ENCODE results near the gene ATG7. TPM values are rescaled to one million over a fixed set of nuclear protein-coding genes. Genes with fewer than 3 reads are reported as not detected.

ATG7 gene
- total RNA-seq, 1 experiment from 2014 or later = 29.3 TPM

GRCh38 chr3:11226042-11226370 is 46.2 kb upstream of the ATG7 start:
- Histone ChIP-seq H3K79me2 (ENCODE audit: insufficient read depth, low read length) (peaks cover 34% of the 10 kb centered on the region), H2AFZ (ENCODE audit: low read depth, low read length, poor library complexity, severe bottlenecking) (peak overlapping the region; percentile 82), H3K9ac (ENCODE audit: low read length) (peak overlapping the region; percentile 83), H3K27ac (ENCODE audit: low read depth, low read length) (peak overlapping the region; percentile 87), H3K4me2 (ENCODE audit: low read length) (peak overlapping the region; percentile 90), H3K9me2 (ENCODE audit: insufficient read depth) (no peaks in the 10 kb centered on the region), H3K27me3 (ENCODE audit: insufficient read depth, low read length) (no peaks in the 10 kb centered on the region), H3K36me3 (ENCODE audit: control insufficient read depth in 1 of 2, insufficient read depth in 2 of 2, low read length in 2 of 2) (no peaks in the 10 kb centered on the region; a peak in 1 of 4 replicates), H3K4me3 (replicated peaks in 1 of 2; ENCODE audit: low read depth in 1 of 2, low read length in 2 of 2) (peak overlapping the region; percentile 69 to 77), H4K20me1 (ENCODE audit: insufficient read depth) (no peaks in the 10 kb centered on the region), H3K4me1 (ENCODE audit: control insufficient read depth in 1 of 2, insufficient read depth in 2 of 2, low read length in 2 of 2) (peaks cover 5 to 16% of the 10 kb centered on the region in 2 experiments; a peak in 3 of 4 replicates), H3K9me3 (ENCODE audit: control insufficient read depth in 1 of 2, insufficient read depth in 1 of 2, low read depth in 1 of 2, low read length in 2 of 2) (no peaks in the 10 kb centered on the region)
- no peak for DNase-seq (ENCODE audit: low read depth, low spot score)
- TSS peak; percentile 69 for BruUV-seq (replicated peaks)
- intact Hi-C loops (cut with micrococcal nuclease) = no loop called here
- TF ChIP-seq SRF (IDR thresholded peaks at IDR 0.05; ENCODE audit: low read depth) = no peak
- no peak for TF ChIP-seq ZFX (IDR thresholded peaks at IDR 0.05)
- no peak for TF ChIP-seq YY1 (IDR thresholded peaks at IDR 0.05; ENCODE audit: extremely low read depth, insufficient replicate concordance, low read depth, low read length)
- TF ChIP-seq CBX3 (IDR thresholded peaks at IDR 0.05; ENCODE audit: low read depth) = 0 out of 2 replicates have a peak, but pooled peaks have one; percentile 31
- TF ChIP-seq SP1 (IDR thresholded peaks at IDR 0.05; ENCODE audit: low read depth) = peak; percentile 3; the same call in 1 of the 2 replicates
- TF ChIP-seq FOSL1 (IDR thresholded peaks at IDR 0.05; ENCODE audit: low read depth) = no peak
- no peak for TF ChIP-seq RAD21 (IDR thresholded peaks at IDR 0.05; ENCODE audit: low read depth)
- TF ChIP-seq SIN3A (IDR thresholded peaks at IDR 0.05; ENCODE audit: low read depth) = peak; percentile 76
- no peak for TF ChIP-seq ELF1 (IDR thresholded peaks at IDR 0.05; ENCODE audit: borderline replicate concordance, low read depth)
- peak; percentile 78 for ATAC-seq
- ChIA-PET CTCF (interaction anchor here (0.9 to 1.8 kb wide), 2 partner anchors 11 to 21 kb away, joined by 3 to 4 read pairs; no protein-coding TSS in a partner anchor), POLR2A (interaction anchor here (1.2 to 1.4 kb wide), 2 partner anchors 15 to 40 kb away, joined by 3 read pairs; no protein-coding TSS in a partner anchor), RAD21 (ENCODE audit: low non-redundant PET in 1 of 2, low total read pairs in 2 of 2, uncharacterized antibody in 2 of 2, unreplicated experiment in 2 of 2) (no interaction called here)

DNA sequence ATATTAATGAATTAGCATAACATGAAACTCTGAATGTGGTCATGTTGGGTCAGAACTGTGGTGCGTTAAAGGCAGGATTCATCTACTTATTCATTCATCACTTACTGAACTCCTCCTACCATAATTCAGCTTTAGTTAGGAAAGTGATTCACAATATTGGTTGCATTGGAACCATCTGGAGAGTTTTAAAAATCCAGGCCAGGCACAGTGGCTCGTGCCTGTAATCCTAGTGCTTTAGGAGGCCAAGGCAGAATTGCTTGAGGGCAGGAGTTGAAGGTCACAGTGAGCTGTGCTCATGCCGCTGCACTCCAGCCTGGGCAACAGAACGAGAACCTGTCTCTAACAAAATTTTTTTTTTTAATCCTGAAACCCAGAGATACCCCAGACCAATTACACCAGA is 44.2 kb upstream of the ATG7 start:
- no peaks in the 10 kb centered on the region; a peak in 1 of 4 replicates for H3K36me3 ChIP-seq (ENCODE audit: control insufficient read depth in 1 of 2, insufficient read depth in 2 of 2, low read length in 2 of 2)
- no TSS peak for BruUV-seq (replicated peaks)
- H3K9me3 ChIP-seq (ENCODE audit: control insufficient read depth in 1 of 2, insufficient read depth in 1 of 2, low read depth in 1 of 2, low read length in 2 of 2) = no peaks in the 10 kb centered on the region
- peaks cover 5 to 16% of the 10 kb centered on the region in 2 experiments; a peak in 3 of 4 replicates for H3K4me1 ChIP-seq (ENCODE audit: control insufficient read depth in 1 of 2, insufficient read depth in 2 of 2, low read length in 2 of 2)
- ChIA-PET CTCF (no interaction called here), RAD21 (ENCODE audit: low non-redundant PET in 1 of 2, low total read pairs in 2 of 2, uncharacterized antibody in 2 of 2, unreplicated experiment in 2 of 2) (no interaction called here), POLR2A (no interaction called here)
- no peaks in the 10 kb centered on the region for H3K9me2 ChIP-seq (ENCODE audit: insufficient read depth)
- no peak overlapping the region for H3K9ac ChIP-seq (ENCODE audit: low read length)
- DNase-seq (ENCODE audit: low read depth, low spot score) (no peak), ATAC-seq (no peak)
- no peak overlapping the region for H3K4me3 ChIP-seq (replicated peaks in 1 of 2; ENCODE audit: low read depth in 1 of 2, low read length in 2 of 2)
- no peaks in the 10 kb centered on the region for H4K20me1 ChIP-seq (ENCODE audit: insufficient read depth)
- H3K4me2 ChIP-seq (ENCODE audit: low read length) = no peak overlapping the region
- no peak overlapping the region for H2AFZ ChIP-seq (ENCODE audit: low read depth, low read length, poor library complexity, severe bottlenecking)
- TF ChIP-seq EZH2phosphoT487 (IDR thresholded peaks at IDR 0.05; ENCODE audit: borderline replicate concordance) = no peak
- TF ChIP-seq CEBPB (IDR thresholded peaks at IDR 0.05; ENCODE audit: low read depth) = no peak
- no peak for TF ChIP-seq POLR2AphosphoS5 (IDR thresholded peaks at IDR 0.05; ENCODE audit: low read depth, low read length)
- TF ChIP-seq SIN3A (IDR thresholded peaks at IDR 0.05; ENCODE audit: low read depth) = no peak
- TF ChIP-seq CTCF (IDR thresholded peaks at IDR 0.05 in 2 of 3, conservative IDR thresholded peaks at IDR 0.05 in 1 of 3; ENCODE audit: borderline replicate concordance in 1 of 3, insufficient read depth in 1 of 3, low read depth in 2 of 3, low read length in 2 of 3) = no peak
- TF ChIP-seq SRF (IDR thresholded peaks at IDR 0.05; ENCODE audit: low read depth) = no peak
- TF ChIP-seq YY1 (IDR thresholded peaks at IDR 0.05; ENCODE audit: extremely low read depth, insufficient replicate concordance, low read depth, low read length) = no peak
- no peak for TF ChIP-seq ZFX (IDR thresholded peaks at IDR 0.05)
- no peak for TF ChIP-seq CBX3 (IDR thresholded peaks at IDR 0.05; ENCODE audit: low read depth)
- no peak for TF ChIP-seq RAD21 (IDR thresholded peaks at IDR 0.05; ENCODE audit: low read depth)
- no peak for TF ChIP-seq ZBTB33 (IDR thresholded peaks at IDR 0.05; ENCODE audit: extremely low read depth, insufficient replicate concordance, low read length)
- no peak for TF ChIP-seq SP1 (IDR thresholded peaks at IDR 0.05; ENCODE audit: low read depth)
- TF ChIP-seq, protein P1, sequence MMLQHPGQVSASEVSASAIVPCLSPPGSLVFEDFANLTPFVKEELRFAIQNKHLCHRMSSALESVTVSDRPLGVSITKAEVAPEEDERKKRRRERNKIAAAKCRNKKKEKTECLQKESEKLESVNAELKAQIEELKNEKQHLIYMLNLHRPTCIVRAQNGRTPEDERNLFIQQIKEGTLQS (IDR thresholded peaks at IDR 0.05) = no peak
- peaks cover 29% of the 10 kb centered on the region for H3K79me2 ChIP-seq (ENCODE audit: insufficient read depth, low read length)
- no peak overlapping the region for H3K27ac ChIP-seq (ENCODE audit: low read depth, low read length)
- no peaks in the 10 kb centered on the region for H3K27me3 ChIP-seq (ENCODE audit: insufficient read depth, low read length)
- intact Hi-C loops (cut with micrococcal nuclease) = no loop called here

Measured in HCT116 (cell line).